Fibroblast of lung (primary cell): ENCODE data around the gene SORL1. TPM values are rescaled to one million over a fixed set of nuclear protein-coding genes. Genes with fewer than 3 reads are reported as not detected.
A peak's percentile ranks its signal among the peaks of the same experiment; 100 is the strongest.

Experiments
- DNase-seq, 2 donors: peaks; one replicate each; pipeline versions ENCODE4 v3.0.0 to v3.0.0-alpha.2; 2010; ENCODE audit warnings: low read depth in 2 of 2
- H2AFZ ChIP-seq: 2 replicates; pipeline ENCODE4 v1.5.1; 2012; ENCODE audit warnings: low read length, control low read depth, inconsistent platforms
- H3K27ac ChIP-seq: 2 replicates; pipeline ENCODE4 v1.5.1; 2011; ENCODE audit warnings: low read length, control low read depth; ENCODE audit not compliant: insufficient read depth
- H3K27me3 ChIP-seq: 2 replicates; pipeline ENCODE4 v1.5.1; 2011; ENCODE audit warnings: mild to moderate bottlenecking, low read length; ENCODE audit not compliant: control insufficient read depth, insufficient read depth
- H3K36me3 ChIP-seq: 2 replicates; pipeline ENCODE4 v1.5.1; 2011; ENCODE audit warnings: low read length; ENCODE audit not compliant: control insufficient read depth, insufficient read depth
- H3K4me1 ChIP-seq: 2 replicates; pipeline ENCODE4 v1.5.1; 2011; ENCODE audit warnings: low read length; ENCODE audit not compliant: control insufficient read depth, insufficient read depth; ENCODE audit errors: extremely low read depth
- H3K4me2 ChIP-seq: 2 replicates; pipeline ENCODE4 v1.5.1; 2011; ENCODE audit warnings: low read length, control low read depth; ENCODE audit not compliant: insufficient read depth; ENCODE audit errors: extremely low read depth
- H3K4me3 ChIP-seq, 4 experiments: fragments of 200-600 bp in 1 of 4; sonication (generic) in 1 of 4; replicated peaks in 1 of 4; 2 replicates each; pipeline ENCODE4 v1.5.1; 2011 to 2016; ENCODE audit warnings: low read length in 4 of 4, low read depth in 3 of 4, mild to moderate bottlenecking in 3 of 4, control low read depth in 2 of 4, inconsistent platforms in 1 of 4, mixed read lengths in 1 of 4; ENCODE audit not compliant: insufficient read depth in 1 of 4; ENCODE audit errors: control extremely low read depth in 1 of 4
- H3K79me2 ChIP-seq: 2 replicates; pipeline ENCODE4 v1.5.1; 2012; ENCODE audit warnings: mild to moderate bottlenecking, low read length, inconsistent platforms; ENCODE audit not compliant: control insufficient read depth, insufficient read depth
- H3K9ac ChIP-seq: 2 replicates; pipeline ENCODE4 v1.5.1; 2011; ENCODE audit warnings: mild to moderate bottlenecking, low read length, control low read depth; ENCODE audit not compliant: insufficient read depth
- H3K9me3 ChIP-seq: 2 replicates; pipeline ENCODE4 v1.5.1; 2012; ENCODE audit warnings: low read depth, low read length; ENCODE audit not compliant: control insufficient read depth, insufficient read depth
- H4K20me1 ChIP-seq: 2 replicates; pipeline ENCODE4 v1.5.1; 2011; ENCODE audit warnings: low read length; ENCODE audit not compliant: control insufficient read depth, insufficient read depth; ENCODE audit errors: extremely low read depth
- EZH2 ChIP-seq: IDR thresholded peaks from 2 replicates; pipeline ENCODE4 v1.5.1; 2012; ENCODE audit warnings: low read length, control low read depth, mild to moderate bottlenecking; ENCODE audit errors: missing control alignments
- polyA plus RNA-seq, 2 donors: library from polyadenylated mRNA; depleted of rRNA in 1 of 2; stranded (reverse) in 1 of 2; unstranded in 1 of 2; fragments of >200 nt; gene quantifications; 2 replicates each; pipeline ENCODE4 v1.2.1, GENCODE V29; 2011 to 2012; ENCODE audit warnings: missing spikeins in 1 of 2
- total RNA-seq: library from RNA; depleted of rRNA; stranded (reverse); fragments of >200 nt; gene quantifications from 2 replicates; pipeline ENCODE4 v1.2.1, GENCODE V29; 2014
- TF ChIP-seq, protein P1 (sequence below), 2 donors: IDR thresholded peaks in 1 of 2; conservative IDR thresholded peaks in 1 of 2; 1 replicate in 1 of 2; 2 replicates in 1 of 2; pipeline ENCODE4 v1.5.1; 2011 to 2012; ENCODE audit warnings: low read length in 2 of 2, control low read depth in 1 of 2, inconsistent platforms in 1 of 2, low read depth in 1 of 2, mild to moderate bottlenecking in 1 of 2

The SORL1 gene
- total and polyA plus RNA-seq, 2 donors (not counting 1 experiment from before 2014, with no cell fraction given) = 0.58 to 10.9 TPM

DNA sequence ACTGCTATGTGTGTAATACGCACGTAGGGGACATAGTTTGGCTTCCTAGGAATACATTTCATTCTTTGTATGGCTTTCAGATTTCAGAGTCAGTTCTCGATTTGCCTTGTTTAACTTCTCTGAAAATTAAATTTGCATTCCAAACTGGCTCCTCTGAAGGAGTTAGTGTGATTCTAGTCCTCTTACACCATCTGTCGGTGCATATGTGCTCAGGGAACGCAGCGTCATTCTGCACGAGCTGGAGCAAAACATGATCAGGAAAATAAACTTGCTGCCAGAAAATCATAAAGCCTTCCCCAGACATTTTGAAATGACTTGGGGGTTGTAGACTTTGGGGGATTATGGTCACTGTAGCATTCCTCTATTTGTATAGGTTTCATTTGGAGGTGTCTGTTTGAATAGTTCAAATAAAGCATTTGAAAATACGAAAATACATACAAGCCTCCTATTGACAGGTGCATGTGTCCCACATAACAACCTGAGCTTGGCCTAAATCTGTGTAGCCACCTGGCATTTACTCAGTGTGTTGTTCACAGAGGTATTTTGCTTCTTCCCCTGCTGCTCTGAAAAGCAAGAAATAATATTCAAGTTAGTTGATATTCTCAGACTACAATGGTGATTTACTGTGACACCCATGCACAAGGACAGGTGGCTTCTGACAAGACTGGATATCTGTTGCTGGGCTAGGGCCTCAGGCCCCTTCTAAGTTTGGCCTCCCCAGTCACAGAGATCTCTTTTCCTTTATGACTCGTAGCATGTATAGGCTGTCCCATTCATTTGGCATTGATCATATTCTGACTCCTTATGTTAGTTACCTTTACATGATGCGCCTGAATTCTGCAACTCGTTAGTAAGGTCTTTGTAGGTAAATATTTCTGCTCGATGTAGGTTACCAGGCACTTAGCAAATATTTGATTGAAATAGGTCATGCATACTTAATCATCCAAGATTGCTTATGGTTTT lies 82.3 kb downstream of the SORL1 start:
- no peak overlapping the region for H2AFZ ChIP-seq
- H3K9me3 ChIP-seq = no peaks in the 10 kb centered on the region
- no peak overlapping the region for H3K9ac ChIP-seq
- H3K4me2 ChIP-seq = no peak overlapping the region
- H3K4me3 ChIP-seq = no peak overlapping the region
- DNase-seq = peak; percentile 29 to 52
- TF ChIP-seq EZH2 = no peak
- TF ChIP-seq, protein P1, sequence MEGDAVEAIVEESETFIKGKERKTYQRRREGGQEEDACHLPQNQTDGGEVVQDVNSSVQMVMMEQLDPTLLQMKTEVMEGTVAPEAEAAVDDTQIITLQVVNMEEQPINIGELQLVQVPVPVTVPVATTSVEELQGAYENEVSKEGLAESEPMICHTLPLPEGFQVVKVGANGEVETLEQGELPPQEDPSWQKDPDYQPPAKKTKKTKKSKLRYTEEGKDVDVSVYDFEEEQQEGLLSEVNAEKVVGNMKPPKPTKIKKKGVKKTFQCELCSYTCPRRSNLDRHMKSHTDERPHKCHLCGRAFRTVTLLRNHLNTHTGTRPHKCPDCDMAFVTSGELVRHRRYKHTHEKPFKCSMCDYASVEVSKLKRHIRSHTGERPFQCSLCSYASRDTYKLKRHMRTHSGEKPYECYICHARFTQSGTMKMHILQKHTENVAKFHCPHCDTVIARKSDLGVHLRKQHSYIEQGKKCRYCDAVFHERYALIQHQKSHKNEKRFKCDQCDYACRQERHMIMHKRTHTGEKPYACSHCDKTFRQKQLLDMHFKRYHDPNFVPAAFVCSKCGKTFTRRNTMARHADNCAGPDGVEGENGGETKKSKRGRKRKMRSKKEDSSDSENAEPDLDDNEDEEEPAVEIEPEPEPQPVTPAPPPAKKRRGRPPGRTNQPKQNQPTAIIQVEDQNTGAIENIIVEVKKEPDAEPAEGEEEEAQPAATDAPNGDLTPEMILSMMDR (conservative IDR thresholded peaks at IDR 0.05 in 1 of 2, IDR thresholded peaks at IDR 0.05 in 1 of 2; ENCODE audit: low read depth in 1 of 2, low read length in 2 of 2) = peak; percentile 51 to 66
- H3K79me2 ChIP-seq = no peaks in the 10 kb centered on the region
- no peaks in the 10 kb centered on the region for H4K20me1 ChIP-seq
- no peaks in the 10 kb centered on the region for H3K4me1 ChIP-seq
- no peak overlapping the region for H3K27ac ChIP-seq
- H3K36me3 ChIP-seq = no peaks in the 10 kb centered on the region
- H3K27me3 ChIP-seq = no peaks in the 10 kb centered on the region

DNA sequence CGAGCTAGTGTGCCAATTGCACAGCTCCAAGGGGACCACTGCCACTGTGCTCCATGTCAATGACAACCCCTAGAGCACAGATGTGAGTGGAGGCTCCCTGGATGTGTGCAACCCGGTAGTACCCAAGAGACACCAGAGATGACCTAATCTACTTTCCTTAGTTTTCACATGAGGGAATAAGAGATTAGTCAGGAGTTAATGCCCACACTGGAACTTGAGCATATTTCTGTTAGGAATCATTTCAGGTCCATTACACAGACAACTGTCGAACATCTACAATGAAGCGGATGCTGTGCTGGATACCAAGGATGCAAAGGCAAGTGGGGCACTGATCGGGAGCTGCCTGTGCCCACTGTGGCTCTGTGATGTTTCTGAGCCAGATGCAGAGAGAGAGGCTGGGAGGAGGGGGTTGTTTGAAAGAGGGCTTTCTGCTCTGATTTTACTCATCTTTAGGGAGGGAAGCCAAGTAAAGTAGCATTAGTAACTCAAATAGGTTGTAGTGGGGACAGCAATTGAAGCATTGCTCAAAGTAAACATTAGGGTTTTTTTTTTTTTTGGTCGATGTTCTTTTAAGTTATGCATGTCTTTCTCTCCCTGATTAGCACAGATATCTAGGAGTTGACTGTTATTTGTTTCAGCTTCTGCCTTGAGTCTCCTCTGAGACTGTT lies 83.1 kb downstream of the SORL1 start:
- no peaks in the 10 kb centered on the region for H3K27me3 ChIP-seq

DNA sequence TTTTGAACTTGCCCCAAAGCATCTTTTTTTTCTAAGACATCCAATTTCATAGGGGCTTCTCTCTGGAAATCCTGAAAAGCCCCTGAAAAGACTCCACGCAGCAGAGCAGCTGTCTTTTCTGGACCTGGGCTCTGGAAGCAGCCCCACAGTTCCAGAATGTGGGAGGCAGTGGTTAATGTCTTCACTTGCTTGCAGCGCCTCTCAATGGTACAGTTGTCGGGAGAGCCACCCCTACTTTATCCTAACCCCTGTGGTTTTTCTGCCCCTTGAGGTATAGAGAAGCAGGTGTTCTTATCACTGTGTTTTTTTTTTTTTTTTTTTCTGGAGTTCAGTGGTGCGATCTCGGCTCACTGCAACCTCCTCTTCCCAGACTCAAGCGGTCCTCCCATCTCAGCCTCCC lies 84.0 kb downstream of the SORL1 start:
- TF ChIP-seq, protein P1 (conservative IDR thresholded peaks at IDR 0.05 in 1 of 2, IDR thresholded peaks at IDR 0.05 in 1 of 2; ENCODE audit: low read depth in 1 of 2, low read length in 2 of 2) = no peak
- TF ChIP-seq EZH2 = no peak
- Histone ChIP-seq H3K4me3 (no peak overlapping the region), H2AFZ (no peak overlapping the region), H3K9ac (no peak overlapping the region), H3K9me3 (no peaks in the 10 kb centered on the region), H3K4me2 (no peak overlapping the region), H3K4me1 (no peaks in the 10 kb centered on the region), H3K27ac (no peak overlapping the region), H3K27me3 (no peaks in the 10 kb centered on the region), H3K36me3 (no peaks in the 10 kb centered on the region), H3K79me2 (no peaks in the 10 kb centered on the region), H4K20me1 (no peaks in the 10 kb centered on the region)
- DNase-seq = no peak

More for the DNA sequence above, 83.1 kb downstream of the SORL1 start:
- TF ChIP-seq, protein P1 (conservative IDR thresholded peaks at IDR 0.05 in 1 of 2, IDR thresholded peaks at IDR 0.05 in 1 of 2; ENCODE audit: low read depth in 1 of 2, low read length in 2 of 2) = no peak
- no peak for TF ChIP-seq EZH2
- no peak overlapping the region for H3K9ac ChIP-seq
- no peak overlapping the region for H2AFZ ChIP-seq
- H3K4me3 ChIP-seq = no peak overlapping the region
- no peaks in the 10 kb centered on the region for H3K9me3 ChIP-seq
- H4K20me1 ChIP-seq = no peaks in the 10 kb centered on the region
- H3K27ac ChIP-seq = no peak overlapping the region
- no peaks in the 10 kb centered on the region for H3K36me3 ChIP-seq
- peak in 1 of 2 donors; percentile 43 for DNase-seq
- H3K4me1 ChIP-seq = no peaks in the 10 kb centered on the region
- no peaks in the 10 kb centered on the region for H3K79me2 ChIP-seq
- H3K4me2 ChIP-seq = no peak overlapping the region
